WTC11 (cell line): ENCODE results near the gene DHRS2. TPM values are rescaled to one million over a fixed set of nuclear protein-coding genes. Genes with fewer than 3 reads are reported as not detected.

Source experiments
- AFF4 ChIP-seq: sonication (generic); formaldehyde crosslinking; IDR thresholded peaks from 2 replicates; pipeline ENCODE4 v1.8.1; 2023; ENCODE audit warnings: mild to moderate bottlenecking, missing genetic modification reagents, borderline replicate concordance
- FOXP1 ChIP-seq: sonication (generic); formaldehyde crosslinking; IDR thresholded peaks from 2 replicates; pipeline ENCODE4 v1.8.0; 2022; ENCODE audit warnings: missing genetic modification reagents, mild to moderate bottlenecking, moderate library complexity, borderline replicate concordance
- FOXP4 ChIP-seq: sonication (generic); formaldehyde crosslinking; IDR thresholded peaks from 2 replicates; pipeline ENCODE4 v1.8.0; 2022; ENCODE audit warnings: mild to moderate bottlenecking, missing genetic modification reagents
- IRF1 ChIP-seq: sonication (generic); formaldehyde crosslinking; IDR thresholded peaks from 2 replicates; pipeline ENCODE4 v1.8.0; 2023; ENCODE audit warnings: missing genetic modification reagents
- JAZF1 ChIP-seq: fragments of 250-450 bp; sonication (Bioruptor Pico); IDR thresholded peaks from 2 replicates; pipeline ENCODE4 v1.9.0; 2021; ENCODE audit warnings: moderate library complexity, mild to moderate bottlenecking, inconsistent platforms
- KAT7 ChIP-seq: sonication (generic); formaldehyde crosslinking; IDR thresholded peaks from 2 replicates; pipeline ENCODE4 v1.8.1; 2023; ENCODE audit warnings: missing genetic modification reagents, mild to moderate bottlenecking, borderline replicate concordance
- MXD4 ChIP-seq: fragments of 250-450 bp; sonication (Bioruptor Pico); IDR thresholded peaks from 2 replicates; pipeline ENCODE4 v1.8.0; 2021; ENCODE audit warnings: mild to moderate bottlenecking, moderate library complexity, borderline replicate concordance
- RORB ChIP-seq: fragments of 250-450 bp; sonication (Bioruptor Pico); IDR thresholded peaks from 2 replicates; pipeline ENCODE4 v1.9.0; 2021; ENCODE audit warnings: mild to moderate bottlenecking
- SOX15 ChIP-seq: fragments of 250-450 bp; sonication (Bioruptor Pico); IDR thresholded peaks from 2 replicates; pipeline ENCODE4 v1.9.0; 2021; ENCODE audit warnings: mild to moderate bottlenecking
- SP1 ChIP-seq: sonication (generic); formaldehyde crosslinking; conservative IDR thresholded peaks from 2 replicates; pipeline ENCODE4 v1.8.1; 2022; ENCODE audit warnings: missing genetic modification reagents
- ZNF423 ChIP-seq: fragments of 250-450 bp; sonication (Bioruptor Pico); IDR thresholded peaks from 2 replicates; pipeline ENCODE4 v2.1.2; 2022; ENCODE audit warnings: mild to moderate bottlenecking, moderate library complexity
- ZNF532 ChIP-seq: fragments of 250-450 bp; sonication (Bioruptor Pico); IDR thresholded peaks from 2 replicates; pipeline ENCODE4 v1.9.0; 2021; ENCODE audit warnings: mild to moderate bottlenecking, borderline replicate concordance
- total RNA-seq: library from RNA; stranded (reverse); gene quantifications from 3 replicates; pipeline ENCODE4 v1.2.3, GENCODE V29; 2021
- TF ChIP-seq, protein P1 (sequence below): sonication (generic); formaldehyde crosslinking; conservative IDR thresholded peaks from 2 replicates; pipeline ENCODE4 v1.8.1; 2022; ENCODE audit warnings: mild to moderate bottlenecking, missing genetic modification reagents
- TF ChIP-seq, protein P2 (sequence below): sonication (generic); formaldehyde crosslinking; IDR thresholded peaks from 2 replicates; pipeline ENCODE4 v1.8.1; 2023; ENCODE audit warnings: mild to moderate bottlenecking, missing genetic modification reagents

DHRS2 gene
- total RNA-seq, 1 experiment from 2014 or later: 4.5 TPM

DNA sequence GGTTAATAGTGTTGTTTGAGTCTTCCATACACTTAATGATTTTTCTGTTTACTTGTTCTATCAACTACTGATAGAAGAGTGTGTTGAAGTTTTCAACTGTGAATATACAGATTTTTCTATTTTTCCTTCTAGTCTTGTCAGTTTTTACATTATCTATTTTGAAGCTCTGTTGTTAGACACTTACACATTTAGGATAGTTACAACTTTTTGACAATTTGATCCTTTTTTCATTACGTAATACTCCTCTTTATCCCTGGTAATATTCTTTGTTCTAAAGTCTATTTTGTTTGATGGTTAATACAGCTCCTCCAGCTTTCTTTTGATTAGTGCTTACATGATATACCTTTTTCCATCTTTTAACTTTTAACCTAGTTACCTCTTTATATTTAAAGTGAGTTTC, 45.2 kb downstream of the DHRS2 start (continued):
- TF ChIP-seq ZNF532: no peak
- TF ChIP-seq, protein P1, sequence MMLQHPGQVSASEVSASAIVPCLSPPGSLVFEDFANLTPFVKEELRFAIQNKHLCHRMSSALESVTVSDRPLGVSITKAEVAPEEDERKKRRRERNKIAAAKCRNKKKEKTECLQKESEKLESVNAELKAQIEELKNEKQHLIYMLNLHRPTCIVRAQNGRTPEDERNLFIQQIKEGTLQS: no peak
- no peak for TF ChIP-seq FOXP1 (CRISPR knock-in tag)
- TF ChIP-seq, protein P2, sequence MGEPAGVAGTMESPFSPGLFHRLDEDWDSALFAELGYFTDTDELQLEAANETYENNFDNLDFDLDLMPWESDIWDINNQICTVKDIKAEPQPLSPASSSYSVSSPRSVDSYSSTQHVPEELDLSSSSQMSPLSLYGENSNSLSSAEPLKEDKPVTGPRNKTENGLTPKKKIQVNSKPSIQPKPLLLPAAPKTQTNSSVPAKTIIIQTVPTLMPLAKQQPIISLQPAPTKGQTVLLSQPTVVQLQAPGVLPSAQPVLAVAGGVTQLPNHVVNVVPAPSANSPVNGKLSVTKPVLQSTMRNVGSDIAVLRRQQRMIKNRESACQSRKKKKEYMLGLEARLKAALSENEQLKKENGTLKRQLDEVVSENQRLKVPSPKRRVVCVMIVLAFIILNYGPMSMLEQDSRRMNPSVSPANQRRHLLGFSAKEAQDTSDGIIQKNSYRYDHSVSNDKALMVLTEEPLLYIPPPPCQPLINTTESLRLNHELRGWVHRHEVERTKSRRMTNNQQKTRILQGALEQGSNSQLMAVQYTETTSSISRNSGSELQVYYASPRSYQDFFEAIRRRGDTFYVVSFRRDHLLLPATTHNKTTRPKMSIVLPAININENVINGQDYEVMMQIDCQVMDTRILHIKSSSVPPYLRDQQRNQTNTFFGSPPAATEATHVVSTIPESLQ: no peak
- no peak for TF ChIP-seq AFF4 (CRISPR knock-in tag)
- no peak for TF ChIP-seq MXD4 (CRISPR knock-in tag)
- TF ChIP-seq SOX15: no peak
- no peak for TF ChIP-seq JAZF1 (CRISPR knock-in tag)
- TF ChIP-seq IRF1: no peak
- TF ChIP-seq ZNF423 (CRISPR knock-in tag): no peak
- no peak for TF ChIP-seq RORB (CRISPR knock-in tag)
- no peak for TF ChIP-seq FOXP4
- no peak for TF ChIP-seq SP1 (CRISPR knock-in tag)
- no peak for TF ChIP-seq KAT7 (CRISPR knock-in tag)
